HCT116 (cell line): ENCODE results near the gene PIAS4. TPM values are rescaled to one million over a fixed set of nuclear protein-coding genes. Genes with fewer than 3 reads are reported as not detected.

Source experiments
- ATAC-seq: fragments of 200-7000 bp; cut with Tn5 transposase; 2 replicates; pipeline ENCODE4 v1.9.1; 2020; ENCODE audit warnings: mild to moderate bottlenecking, moderate library complexity
- BruUV-seq: library from RNA; stranded (reverse); fragments of 400-500 nt; replicated peaks from 2 replicates; lab custom pipeline; 2021; lab: Mats Ljungman, UMichigan
- CTCF ChIA-PET: fragments of 300-600 bp; sonication (Branson Sonifier 250); formaldehyde crosslinking; loops from one replicate; lab custom pipeline; 2021; ENCODE audit warnings: antibody characterized with exemption; lab: Charles Lee
- POLR2A ChIA-PET: fragments of 300-600, 350-600 bp; sonication (Branson Sonifier 250); formaldehyde crosslinking; loops from one replicate; lab custom pipeline; 2021; ENCODE audit warnings: antibody characterized with exemption; lab: Charles Lee
- RAD21 ChIA-PET, 2 experiments: fragments of 300-600 bp; sonication (Branson Sonifier 250); formaldehyde crosslinking; loops; one replicate each; lab custom pipeline; 2023; ENCODE audit warnings: low total read pairs in 2 of 2; ENCODE audit not compliant: uncharacterized antibody in 2 of 2, unreplicated experiment in 2 of 2, low non-redundant PET in 1 of 2; lab: Charles Lee
- DNase-seq: peaks from one replicate; pipeline ENCODE4 v3.0.0-alpha.2; 2010; ENCODE audit warnings: low read depth, low spot score
- H2AFZ ChIP-seq: fragments of 200-600 bp; shearing (Covaris generic), sonication (generic); 2 replicates; pipeline ENCODE4 v1.6.1; 2017; ENCODE audit warnings: low read depth, mixed run types, mixed read lengths, antibody characterized with exemption, low read length; ENCODE audit not compliant: poor library complexity, severe bottlenecking
- H3K27ac ChIP-seq: 2 replicates; pipeline ENCODE4 v1.5.1; 2012; ENCODE audit warnings: low read depth, low read length
- H3K27me3 ChIP-seq: fragments of 200-600 bp; sonication (generic); 2 replicates; pipeline ENCODE4 v1.6.1; 2016; ENCODE audit warnings: mixed run types, low read length, mixed read lengths; ENCODE audit not compliant: insufficient read depth
- H3K36me3 ChIP-seq, 2 experiments: fragments of 200-500 bp in 1 of 2; fragments of 200-600 bp in 1 of 2; sonication (Bioruptor generic) in 1 of 2; sonication (generic) in 1 of 2; 2 replicates each; pipeline versions ENCODE4 v1.5.1 to v1.6.1; 2014 to 2016; ENCODE audit warnings: low read length in 2 of 2, inconsistent platforms in 1 of 2, mixed read lengths in 1 of 2, mixed run types in 1 of 2; ENCODE audit not compliant: insufficient read depth in 2 of 2, control insufficient read depth in 1 of 2
- H3K4me1 ChIP-seq, 2 experiments: fragments of 200-600 bp in 1 of 2; sonication (generic) in 1 of 2; 2 replicates each; pipeline versions ENCODE4 v1.5.1 to v1.6.1; 2012 to 2017; ENCODE audit warnings: low read length in 2 of 2, inconsistent platforms in 1 of 2, mild to moderate bottlenecking in 1 of 2, mixed read lengths in 1 of 2, mixed run types in 1 of 2, moderate library complexity in 1 of 2; ENCODE audit not compliant: insufficient read depth in 2 of 2, control insufficient read depth in 1 of 2
- H3K4me2 ChIP-seq: fragments of 200-600 bp; sonication (generic); 2 replicates; pipeline ENCODE4 v1.6.1; 2017; ENCODE audit warnings: mixed run types, low read length, mixed read lengths
- H3K4me3 ChIP-seq, 2 experiments: fragments of 200-600 bp in 1 of 2; sonication (generic) in 1 of 2; replicated peaks in 1 of 2; 2 replicates each; pipeline ENCODE4 v1.5.1; 2011 to 2016; ENCODE audit warnings: low read length in 2 of 2, control low read depth in 1 of 2, low read depth in 1 of 2, mild to moderate bottlenecking in 1 of 2, mixed read lengths in 1 of 2, mixed run types in 1 of 2
- H3K79me2 ChIP-seq: fragments of 200-600 bp; sonication (generic); 2 replicates; pipeline ENCODE4 v1.6.1; 2017; ENCODE audit warnings: mild to moderate bottlenecking, mixed run types, low read length, moderate library complexity, mixed read lengths; ENCODE audit not compliant: insufficient read depth
- H3K9ac ChIP-seq: fragments of 200-600 bp; sonication (generic); 2 replicates; pipeline ENCODE4 v1.6.1; 2016; ENCODE audit warnings: low read length, mixed read lengths
- H3K9me2 ChIP-seq: fragments of 200-600 bp; sonication (generic), shearing (Covaris generic); 2 replicates; pipeline ENCODE4 v1.6.1; 2017; ENCODE audit warnings: mixed run types, mild to moderate bottlenecking, moderate library complexity; ENCODE audit not compliant: insufficient read depth
- H3K9me3 ChIP-seq, 2 experiments: fragments of 200-500 bp in 1 of 2; fragments of 200-600 bp in 1 of 2; sonication (Bioruptor generic) in 1 of 2; sonication (generic) in 1 of 2; 2 replicates each; pipeline ENCODE4 v1.6.1; 2014 to 2017; ENCODE audit warnings: low read length in 2 of 2, mixed read lengths in 2 of 2, inconsistent platforms in 1 of 2, low read depth in 1 of 2, mild to moderate bottlenecking in 1 of 2, mixed run types in 1 of 2, moderate library complexity in 1 of 2; ENCODE audit not compliant: control insufficient read depth in 1 of 2, insufficient read depth in 1 of 2
- H4K20me1 ChIP-seq: fragments of 200-600 bp; sonication (generic), shearing (Covaris generic); 2 replicates; pipeline ENCODE4 v1.6.1; 2017; ENCODE audit warnings: mixed run types, mild to moderate bottlenecking, moderate library complexity; ENCODE audit not compliant: insufficient read depth
- CBX3 ChIP-seq: IDR thresholded peaks from 2 replicates; pipeline ENCODE4 v1.6.1; 2012; ENCODE audit warnings: low read depth
- CEBPB ChIP-seq: IDR thresholded peaks from 2 replicates; pipeline ENCODE4 v1.6.1; 2012; ENCODE audit warnings: low read depth
- EGR1 ChIP-seq: IDR thresholded peaks from 2 replicates; pipeline ENCODE4 v1.6.1; 2012; ENCODE audit warnings: low read depth
- EZH2 ChIP-seq: fragments of 200-600 bp; sonication (generic); IDR thresholded peaks from 2 replicates; pipeline ENCODE4 v1.6.1; 2017; ENCODE audit warnings: antibody characterized with exemption, mixed run types
- EZH2phosphoT487 ChIP-seq: fragments of 200-600 bp; IDR thresholded peaks from 2 replicates; pipeline ENCODE4 v1.6.1; 2018; ENCODE audit warnings: antibody characterized with exemption, borderline replicate concordance
- FOSL1 ChIP-seq: IDR thresholded peaks from 2 replicates; pipeline ENCODE4 v1.6.1; 2012; ENCODE audit warnings: low read depth
- JUND ChIP-seq: IDR thresholded peaks from 2 replicates; pipeline ENCODE4 v1.6.1; 2012
- POLR2A ChIP-seq: IDR thresholded peaks from 2 replicates; pipeline ENCODE4 v1.7.0; 2011; ENCODE audit warnings: borderline replicate concordance; ENCODE audit not compliant: insufficient read depth, insufficient read length; ENCODE audit errors: extremely low read depth
- RAD21 ChIP-seq: IDR thresholded peaks from 2 replicates; pipeline ENCODE4 v1.6.1; 2012; ENCODE audit warnings: low read depth, mild to moderate bottlenecking
- SP1 ChIP-seq: IDR thresholded peaks from 2 replicates; pipeline ENCODE4 v1.6.1; 2012; ENCODE audit warnings: low read depth
- TCF7L2 ChIP-seq: IDR thresholded peaks from 2 replicates; pipeline ENCODE4 v1.7.0; 2011; ENCODE audit warnings: borderline replicate concordance, inconsistent platforms; ENCODE audit not compliant: insufficient read depth, insufficient read length; ENCODE audit errors: extremely low read depth
- ZNF274 ChIP-seq: fragments of 200-500 bp; sonication (Bioruptor generic); IDR thresholded peaks from 2 replicates; pipeline ENCODE4 v1.6.1; 2014; ENCODE audit warnings: mild to moderate bottlenecking, low read depth, low read length, inconsistent platforms
- intact Hi-C: fragments of 100-400 bp; cut with micrococcal nuclease; formaldehyde crosslinking; loops from 2 replicates; pipeline ENCODE4 v1.10.0; 2022
- total RNA-seq: library from RNA; stranded (reverse); gene quantifications from one replicate; pipeline ENCODE4 v1.2.1, GENCODE V29; 2021; ENCODE audit not compliant: unreplicated experiment
- TF ChIP-seq, protein P1 (sequence below), 3 experiments: fragments of 200-600 bp in 1 of 3; sonication (generic) in 1 of 3; IDR thresholded peaks in 2 of 3; conservative IDR thresholded peaks in 1 of 3; 2 replicates each; pipeline ENCODE4 v1.5.1; 2012 to 2017; ENCODE audit warnings: low read depth in 2 of 3, low read length in 2 of 3, antibody characterized with exemption in 1 of 3, borderline replicate concordance in 1 of 3, control low read depth in 1 of 3, mild to moderate bottlenecking in 1 of 3, mixed read lengths in 1 of 3, mixed run types in 1 of 3, moderate library complexity in 1 of 3; ENCODE audit not compliant: insufficient read depth in 1 of 3
- TF ChIP-seq, protein P2 (sequence below): IDR thresholded peaks from 2 replicates; pipeline ENCODE4 v1.6.1; 2012

Gene PIAS4
- total RNA-seq, 1 experiment from 2014 or later = 28.4 TPM

- no peak for ATAC-seq
- POLR2A ChIA-PET = no interaction called here
These were observed 45.5 kb downstream of the PIAS4 start for GRCh38 chr19:4052993-4053422.

DNA sequence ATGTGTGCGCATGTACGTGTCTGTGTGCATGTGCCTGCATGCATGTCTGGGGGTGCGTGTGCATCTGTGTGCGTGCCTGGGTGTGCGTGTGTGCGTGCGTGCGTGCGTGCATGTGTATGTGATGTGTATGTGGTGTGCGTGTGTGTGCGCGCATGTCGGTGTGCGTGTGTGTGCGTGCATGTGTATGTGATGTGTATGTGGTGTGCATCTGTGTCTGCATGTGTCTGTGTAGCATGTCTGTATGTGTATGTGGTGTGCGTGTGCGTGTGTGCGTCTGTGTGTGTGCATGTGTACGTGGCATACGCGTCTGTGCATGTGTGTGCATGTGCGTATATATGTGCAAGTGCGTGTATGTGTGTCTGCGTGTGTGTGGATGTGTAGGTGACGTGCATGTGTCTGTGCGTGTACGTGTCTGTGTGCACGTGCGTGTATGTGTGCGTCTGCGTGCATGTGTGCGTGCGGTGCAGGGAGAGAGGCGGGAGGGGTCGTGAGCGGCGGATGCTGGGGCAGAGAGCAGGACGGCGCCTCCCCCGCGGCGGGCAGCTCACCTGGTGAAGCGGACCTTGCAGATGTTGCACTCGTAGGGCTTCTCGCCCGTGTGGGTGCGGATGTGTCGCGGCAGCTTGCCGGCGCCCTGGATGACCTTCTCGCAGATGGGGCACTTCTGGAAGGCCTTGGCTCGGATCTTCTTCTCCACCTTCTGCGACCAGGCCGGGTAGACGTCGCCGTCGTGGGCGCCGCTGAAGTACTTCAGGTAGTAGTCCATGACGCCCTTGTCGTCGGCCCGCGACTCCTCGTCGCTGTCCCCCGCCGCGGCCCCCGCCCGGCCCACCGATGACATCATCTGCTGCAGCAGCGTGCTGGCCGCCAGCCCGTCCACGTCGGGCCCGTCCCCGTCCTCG lies 46.1 kb downstream of the PIAS4 start:
- no TSS peak for BruUV-seq
- H3K36me3 ChIP-seq = peaks cover 19 to 27% of the 10 kb centered on the region in 2 experiments; a peak in 3 of 4 replicates
- H3K9me3 ChIP-seq = no peaks in the 10 kb centered on the region
- no peak overlapping the region for H3K9ac ChIP-seq
- H3K9me2 ChIP-seq = no peaks in the 10 kb centered on the region
- H2AFZ ChIP-seq = no peak overlapping the region
- peaks cover 6% of the 10 kb centered on the region; the same call in 1 of the 2 replicates for H4K20me1 ChIP-seq
- no peak for ATAC-seq
- H3K79me2 ChIP-seq = peaks cover 97% of the 10 kb centered on the region
- H3K27me3 ChIP-seq = no peaks in the 10 kb centered on the region
- H3K4me1 ChIP-seq = peaks cover 9 to 11% of the 10 kb centered on the region in 2 experiments
- no peak for DNase-seq
- ChIA-PET CTCF (no interaction called here), POLR2A (no interaction called here), RAD21 (no interaction called here)
- H3K4me3 ChIP-seq = no peak overlapping the region
- intact Hi-C loops = no loop called here
- no peak overlapping the region; the same call in 1 of the 2 replicates for H3K27ac ChIP-seq
- no peak overlapping the region for H3K4me2 ChIP-seq
- TF ChIP-seq, protein P1, sequence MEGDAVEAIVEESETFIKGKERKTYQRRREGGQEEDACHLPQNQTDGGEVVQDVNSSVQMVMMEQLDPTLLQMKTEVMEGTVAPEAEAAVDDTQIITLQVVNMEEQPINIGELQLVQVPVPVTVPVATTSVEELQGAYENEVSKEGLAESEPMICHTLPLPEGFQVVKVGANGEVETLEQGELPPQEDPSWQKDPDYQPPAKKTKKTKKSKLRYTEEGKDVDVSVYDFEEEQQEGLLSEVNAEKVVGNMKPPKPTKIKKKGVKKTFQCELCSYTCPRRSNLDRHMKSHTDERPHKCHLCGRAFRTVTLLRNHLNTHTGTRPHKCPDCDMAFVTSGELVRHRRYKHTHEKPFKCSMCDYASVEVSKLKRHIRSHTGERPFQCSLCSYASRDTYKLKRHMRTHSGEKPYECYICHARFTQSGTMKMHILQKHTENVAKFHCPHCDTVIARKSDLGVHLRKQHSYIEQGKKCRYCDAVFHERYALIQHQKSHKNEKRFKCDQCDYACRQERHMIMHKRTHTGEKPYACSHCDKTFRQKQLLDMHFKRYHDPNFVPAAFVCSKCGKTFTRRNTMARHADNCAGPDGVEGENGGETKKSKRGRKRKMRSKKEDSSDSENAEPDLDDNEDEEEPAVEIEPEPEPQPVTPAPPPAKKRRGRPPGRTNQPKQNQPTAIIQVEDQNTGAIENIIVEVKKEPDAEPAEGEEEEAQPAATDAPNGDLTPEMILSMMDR (IDR thresholded peaks at IDR 0.05 in 2 of 3, conservative IDR thresholded peaks at IDR 0.05 in 1 of 3; ENCODE audit: borderline replicate concordance in 1 of 3, insufficient read depth in 1 of 3, low read depth in 2 of 3, low read length in 2 of 3) = no peak
- TF ChIP-seq ZNF274 (no peak), JUND (no peak), CEBPB (no peak), TCF7L2 (no peak)
- TF ChIP-seq, protein P2, sequence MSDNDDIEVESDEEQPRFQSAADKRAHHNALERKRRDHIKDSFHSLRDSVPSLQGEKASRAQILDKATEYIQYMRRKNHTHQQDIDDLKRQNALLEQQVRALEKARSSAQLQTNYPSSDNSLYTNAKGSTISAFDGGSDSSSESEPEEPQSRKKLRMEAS = no peak
- TF ChIP-seq, all 23 proteins: peak for 0

More at GRCh38 chr19:4052993-4053422, 45.5 kb downstream of the PIAS4 start:
- Histone ChIP-seq H4K20me1 (peaks cover 8% of the 10 kb centered on the region; the same call in 1 of the 2 replicates), H3K79me2 (peaks cover 97% of the 10 kb centered on the region), H3K4me1 (peaks cover 2 to 4% of the 10 kb centered on the region in 2 experiments), H3K36me3 (peaks cover 19 to 34% of the 10 kb centered on the region in 2 experiments; a peak in 3 of 4 replicates), H3K9me2 (no peaks in the 10 kb centered on the region), H3K9me3 (no peaks in the 10 kb centered on the region), H3K4me2 (no peak overlapping the region), H3K9ac (no peak overlapping the region), H3K4me3 (no peak overlapping the region), H2AFZ (no peak overlapping the region), H3K27ac (no peak overlapping the region), H3K27me3 (no peaks in the 10 kb centered on the region)
- no peak for TF ChIP-seq SP1
- TF ChIP-seq RAD21 = no peak
- no peak for TF ChIP-seq EZH2
- TF ChIP-seq EZH2phosphoT487 = no peak
- no peak for TF ChIP-seq FOSL1
- TF ChIP-seq, protein P2 = no peak
- no peak for TF ChIP-seq CBX3
- TF ChIP-seq JUND = no peak
- TF ChIP-seq POLR2A = no peak
- TF ChIP-seq EGR1 = no peak
- intact Hi-C loops = no loop called here
- BruUV-seq = no TSS peak
- RAD21 ChIA-PET = no interaction called here
- CTCF ChIA-PET = no interaction called here
- no peak for DNase-seq
